Muscle of leg (tissue), 11 donors: Measurements from ENCODE around the gene NBPF1. TPM values are rescaled to one million over a fixed set of nuclear protein-coding genes. Genes with fewer than 3 reads are reported as not detected.
"Not testable (repeated sequence)": the region's sequence is repeated elsewhere in the genome, so short reads cannot be mapped to it uniquely, and the experiment has no call there.

Source experiments
- DNase-seq: peaks from one replicate; pipeline ENCODE4 v3.0.0; 2013
- H3K27ac ChIP-seq: one replicate; pipeline ENCODE4 v1.5.1; 2013; ENCODE audit warnings: mild to moderate bottlenecking, low read length, control low read depth
- H3K27me3 ChIP-seq: one replicate; pipeline ENCODE4 v1.6.1; 2013; ENCODE audit warnings: low read length; ENCODE audit not compliant: control insufficient read depth, insufficient read depth
- H3K36me3 ChIP-seq: one replicate; pipeline ENCODE4 v1.6.1; 2013; ENCODE audit warnings: low read length; ENCODE audit not compliant: control insufficient read depth, insufficient read depth
- H3K4me1 ChIP-seq: one replicate; pipeline ENCODE4 v1.6.1; 2013; ENCODE audit warnings: low read length; ENCODE audit not compliant: control insufficient read depth, insufficient read depth
- H3K4me3 ChIP-seq: one replicate; pipeline ENCODE4 v1.5.1; 2013; ENCODE audit warnings: low read length, control low read depth
- H3K9me3 ChIP-seq: replicated peaks from 2 replicates; pipeline ENCODE4 v1.6.1; 2013; ENCODE audit warnings: low read depth, low read length; ENCODE audit not compliant: control insufficient read depth
- WGBS: methylation state at CpG from one replicate; pipeline ENCODE4 v1.1.5; 2013; ENCODE audit warnings: missing lambda C conversion rate; ENCODE audit not compliant: insufficient coverage; 5-methylcytosine and 5-hydroxymethylcytosine counted together
- polyA plus RNA-seq, 8 donors: library from polyadenylated mRNA; unstranded; fragments of 120-200 nt; gene quantifications; one replicate each; pipeline versions ENCODE4 v1.2.1 to v1.2.3, GENCODE V29; 2013; ENCODE audit warnings: inconsistent platforms in 1 of 8, low replicate concordance in 1 of 8; ENCODE audit not compliant: insufficient read length in 8 of 8, insufficient read depth in 1 of 8
- total RNA-seq: library from RNA; stranded (reverse); fragments of 120-200 nt; gene quantifications from one replicate; pipeline ENCODE4 v1.2.4, GENCODE V29; 2013

The NBPF1 gene
- total and polyA plus RNA-seq, 9 donors = 72.6 to 148 (median 114) TPM

DNA sequence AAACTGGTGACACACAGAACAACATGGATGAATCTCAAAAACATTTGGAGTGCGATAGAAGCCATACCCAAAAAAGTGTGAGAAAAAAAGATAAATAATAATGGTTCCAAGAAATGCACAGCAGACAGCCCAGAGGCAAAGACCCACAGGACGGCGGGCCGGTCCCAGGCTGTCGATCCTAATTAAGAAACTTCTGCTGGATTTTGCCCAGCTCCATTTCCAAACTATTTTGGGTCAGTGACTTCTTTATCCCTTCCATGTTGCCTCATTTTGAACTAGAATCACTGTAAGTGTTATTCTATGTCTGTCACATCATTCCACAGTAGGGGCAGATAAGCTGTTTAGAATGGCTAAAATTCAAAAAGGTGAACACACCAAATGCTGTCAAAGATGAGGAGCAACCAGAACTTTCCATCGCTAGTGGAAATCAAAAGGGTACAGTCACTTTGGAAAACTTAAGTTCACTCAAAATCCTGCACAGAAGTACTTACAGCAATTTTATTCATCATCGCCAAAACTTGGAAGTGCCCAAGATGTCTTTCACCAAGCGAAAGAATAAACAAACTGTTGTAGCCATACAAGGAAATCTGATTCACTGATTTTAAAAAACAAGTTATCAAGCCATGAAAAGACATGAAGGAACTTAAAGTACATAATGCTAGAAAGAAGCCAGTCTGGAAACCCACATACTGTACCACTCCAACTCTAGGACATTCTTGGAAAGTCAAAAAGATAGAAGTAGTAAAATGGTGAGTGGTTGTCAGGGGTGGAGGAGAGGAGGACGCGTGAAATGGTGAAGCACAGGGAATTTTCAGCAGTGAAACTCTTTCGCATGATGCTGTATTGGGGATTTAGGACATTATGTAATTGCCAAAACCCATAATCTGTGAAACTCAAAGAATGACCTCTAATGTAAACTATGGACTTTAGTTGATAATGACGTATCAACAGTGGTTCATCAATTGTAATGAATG is 7.5 kb downstream of the NBPF1 start:
- 84% methylated on average over 10 of the region's 12 CpGs for WGBS
- no peaks in the 10 kb centered on the region for H3K27me3 ChIP-seq
- H3K4me3 ChIP-seq = no peak overlapping the region
- H3K36me3 ChIP-seq = peaks cover 42% of the 10 kb centered on the region
- H3K9me3 ChIP-seq = no peaks in the 10 kb centered on the region
- H3K4me1 ChIP-seq = peaks cover 3% of the 10 kb centered on the region
- no peak overlapping the region for H3K27ac ChIP-seq
- no peak for DNase-seq

GRCh38 chr1:16605213-16605525 is 8.2 kb downstream of the NBPF1 start:
- H3K4me3 ChIP-seq = no peak overlapping the region
- WGBS = 80% methylated on average over 1 of the region's 1 CpG
- H3K27ac ChIP-seq = no peak overlapping the region

GRCh38 chr1:16604514-16605212 is 8.7 kb downstream of the NBPF1 start:
- H3K9me3 ChIP-seq, H3K4me1 ChIP-seq, H3K4me3 ChIP-seq, H3K27ac ChIP-seq, H3K27me3 ChIP-seq, DNase-seq: not testable (repeated sequence)
- peaks cover 42% of the 10 kb centered on the region for H3K36me3 ChIP-seq
- no CpG with 5 or more reads among the region's 2 CpGs for WGBS

More at GRCh38 chr1:16605213-16605525, 8.2 kb downstream of the NBPF1 start:
- H3K27me3 ChIP-seq = no peaks in the 10 kb centered on the region
- DNase-seq = no peak
- no peaks in the 10 kb centered on the region for H3K9me3 ChIP-seq
- H3K4me1 ChIP-seq = peaks cover 3% of the 10 kb centered on the region
- H3K36me3 ChIP-seq = peaks cover 42% of the 10 kb centered on the region

DNA sequence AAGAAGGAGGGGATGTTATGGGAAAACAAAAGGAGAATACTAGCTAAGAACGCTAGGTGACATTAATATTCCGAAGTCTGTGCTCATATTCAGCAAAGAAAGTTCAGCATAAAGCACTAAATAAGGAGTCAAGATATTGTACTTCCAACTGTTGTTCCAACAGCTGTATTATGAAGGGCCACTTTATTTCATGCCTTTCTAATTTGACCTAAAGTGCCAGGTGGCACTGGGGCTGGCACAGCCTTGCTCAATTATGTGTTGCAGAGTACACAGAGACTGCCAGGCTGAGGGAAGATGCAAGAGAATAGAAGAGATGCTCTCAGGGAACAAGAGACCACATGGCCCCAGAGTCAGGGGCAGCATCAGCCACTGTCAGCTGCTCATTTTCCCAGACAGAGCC is 9.7 kb downstream of the NBPF1 start:
- not testable (repeated sequence) for H3K4me1 ChIP-seq, H3K9me3 ChIP-seq, H3K4me3 ChIP-seq, H3K27ac ChIP-seq, H3K27me3 ChIP-seq
- WGBS = no CpG with 5 or more reads among the region's 2 CpGs
- DNase-seq = peak; percentile 56
- peaks cover 38% of the 10 kb centered on the region for H3K36me3 ChIP-seq

DNA sequence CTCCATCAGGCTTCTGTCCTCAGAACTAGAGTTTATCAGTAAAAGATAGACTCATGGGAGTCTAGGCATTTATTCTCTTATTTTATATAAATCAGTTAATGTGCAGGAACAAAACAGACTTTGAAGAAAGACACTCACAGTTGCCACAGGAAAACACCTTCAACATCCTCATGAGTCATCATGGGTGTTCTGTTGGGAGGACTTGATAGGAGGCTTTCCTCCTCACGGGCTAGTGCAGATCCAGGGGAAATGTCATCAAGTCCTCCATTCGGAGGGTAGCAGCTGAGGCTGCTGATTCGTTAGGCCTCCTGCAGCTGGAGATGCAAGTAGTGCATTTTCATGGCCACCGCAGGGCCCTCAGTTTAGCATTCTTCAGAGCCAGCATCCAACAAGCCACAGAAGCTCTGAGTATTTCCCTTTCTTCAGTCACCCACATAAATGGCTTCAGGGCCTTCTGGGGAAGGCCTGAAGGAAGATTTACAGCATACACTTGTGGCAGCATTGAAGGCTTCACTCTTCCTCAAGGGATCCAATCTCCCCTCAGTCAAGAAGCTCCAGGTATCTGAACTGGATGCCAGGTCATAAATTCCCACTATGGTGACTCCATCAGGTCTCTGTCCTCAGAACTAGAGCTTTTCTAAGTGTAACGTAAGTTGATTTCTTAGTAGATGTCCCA is 10.9 kb downstream of the NBPF1 start:
- no CpG with 5 or more reads among the region's 5 CpGs for WGBS
- H3K27me3 ChIP-seq, H3K9me3 ChIP-seq, H3K4me1 ChIP-seq, H3K4me3 ChIP-seq, H3K27ac ChIP-seq, DNase-seq: not testable (repeated sequence)
- peaks cover 26% of the 10 kb centered on the region for H3K36me3 ChIP-seq

GRCh38 chr1:16600855-16601786 is 12.2 kb downstream of the NBPF1 start:
- H3K4me3 ChIP-seq, H3K4me1 ChIP-seq, DNase-seq, H3K9me3 ChIP-seq, H3K27ac ChIP-seq, H3K27me3 ChIP-seq: not testable (repeated sequence)
- WGBS = no CpG with 5 or more reads among the region's 7 CpGs
- peaks cover 14% of the 10 kb centered on the region for H3K36me3 ChIP-seq

GRCh38 chr1:16599326-16599725 is 14.0 kb downstream of the NBPF1 start:
- not testable (repeated sequence) for H3K4me3 ChIP-seq, H3K27ac ChIP-seq, H3K4me1 ChIP-seq, H3K27me3 ChIP-seq, DNase-seq, H3K9me3 ChIP-seq, H3K36me3 ChIP-seq
- WGBS = no CpG with 5 or more reads among the region's 3 CpGs

GRCh38 chr1:16595216-16595615 is 18.1 kb downstream of the NBPF1 start:
- not testable (repeated sequence) for DNase-seq, H3K9me3 ChIP-seq, H3K36me3 ChIP-seq, H3K4me3 ChIP-seq, H3K27me3 ChIP-seq, H3K27ac ChIP-seq, H3K4me1 ChIP-seq
- no CpG with 5 or more reads among the region's 1 CpG for WGBS

DNA sequence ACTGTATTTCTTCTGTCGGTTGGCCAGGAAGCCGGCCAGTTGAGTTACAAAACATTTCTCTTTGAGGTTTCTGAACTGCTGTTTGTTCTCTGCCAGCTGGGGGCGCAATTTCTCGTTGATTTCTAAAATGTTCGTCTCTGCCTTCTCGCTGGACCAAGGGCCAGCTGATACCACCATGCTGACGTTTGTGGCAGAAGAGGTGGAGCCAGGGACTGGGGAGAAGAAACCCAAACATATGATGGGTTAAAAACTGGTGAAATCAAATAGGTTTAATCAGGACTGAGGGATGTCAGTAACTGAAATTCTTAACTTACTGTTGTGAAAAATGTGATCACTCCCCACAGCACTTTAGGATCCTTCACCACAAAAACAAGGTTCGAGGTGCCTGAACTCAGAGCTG is 21.5 kb downstream of the NBPF1 start:
- not testable (repeated sequence) for H3K4me3 ChIP-seq, DNase-seq, H3K27ac ChIP-seq, H3K4me1 ChIP-seq, H3K27me3 ChIP-seq, H3K9me3 ChIP-seq
- peaks cover 11% of the 10 kb centered on the region for H3K36me3 ChIP-seq
- no CpG with 5 or more reads among the region's 8 CpGs for WGBS
